HPDE6-E6E7 (cell line): ENCODE measurements around the gene IGFBP3.

Source experiments
- DNase-seq: peaks from one replicate; pipeline ENCODE4 v3.0.0; 2011; ENCODE audit warnings: missing footprints; ENCODE audit errors: extremely low spot score

Gene IGFBP3

GRCh38 chr7:45922810-45923209 is 1.7 kb upstream of the IGFBP3 start:
- no peak for DNase-seq

- peak; percentile 45 for DNase-seq
Observed at GRCh38 chr7:45921699-45922519, 837 bp upstream of the IGFBP3 start.

GRCh38 chr7:45921381-45921698 is 268 bp upstream of the IGFBP3 start:
- no peak for DNase-seq

GRCh38 chr7:45919993-45920459 is 1.0 kb downstream of the IGFBP3 start:
- no peak for DNase-seq

GRCh38 chr7:45919231-45919784 is 1.8 kb downstream of the IGFBP3 start:
- no peak for DNase-seq

- DNase-seq, result no peak
Observed at GRCh38 chr7:45918556-45918955, 2.5 kb downstream of the IGFBP3 start.

- peak; percentile 50 for DNase-seq
Observed at GRCh38 chr7:45917658-45918057, 3.4 kb downstream of the IGFBP3 start.

GRCh38 chr7:45917064-45917463 is 4.0 kb downstream of the IGFBP3 start:
- DNase-seq, result no peak

GRCh38 chr7:45915606-45916005 is 5.5 kb downstream of the IGFBP3 start:
- DNase-seq, result no peak

GRCh38 chr7:45914911-45915310 is 6.2 kb downstream of the IGFBP3 start:
- no peak for DNase-seq

GRCh38 chr7:45912972-45913371 is 8.1 kb downstream of the IGFBP3 start:
- DNase-seq, result no peak

GRCh38 chr7:45911311-45911710 is 9.8 kb downstream of the IGFBP3 start:
- no peak for DNase-seq

- DNase-seq, result no peak
Observed at GRCh38 chr7:45910855-45911254, 10.2 kb downstream of the IGFBP3 start.

GRCh38 chr7:45909561-45909960 is 11.5 kb downstream of the IGFBP3 start:
- no peak for DNase-seq

GRCh38 chr7:45902820-45903219 is 18.3 kb downstream of the IGFBP3 start:
- DNase-seq, result no peak

- DNase-seq, result no peak
Observed at GRCh38 chr7:45901566-45901965, 19.5 kb downstream of the IGFBP3 start.

GRCh38 chr7:45898222-45898621 is 22.9 kb downstream of the IGFBP3 start:
- DNase-seq, result no peak

- no peak for DNase-seq
Observed at GRCh38 chr7:45897042-45897690, 23.9 kb downstream of the IGFBP3 start.

- no peak for DNase-seq
Observed at GRCh38 chr7:45894665-45895062, 26.4 kb downstream of the IGFBP3 start.

- DNase-seq, result no peak
Observed at GRCh38 chr7:45893996-45894664, 26.9 kb downstream of the IGFBP3 start.

- DNase-seq, result no peak
Observed at GRCh38 chr7:45893374-45893995, 27.6 kb downstream of the IGFBP3 start.

- DNase-seq, result no peak
Observed at GRCh38 chr7:45892407-45893035, 28.6 kb downstream of the IGFBP3 start.
